HEK293 (cell line): ENCODE results near the gene MPC1.

Experiments
- BCL11A ChIP-seq: fragments of 450-650 bp; formaldehyde crosslinking; IDR thresholded peaks from 2 replicates; pipeline ENCODE4 v1.5.1; 2016; ENCODE audit warnings: low read depth, missing biosample characterization, missing genetic modification characterization
- ZBTB21 ChIP-seq: fragments of 450-650 bp; formaldehyde crosslinking; IDR thresholded peaks from 2 replicates; pipeline ENCODE4 v1.5.1; 2017; ENCODE audit warnings: missing biosample characterization, missing genetic modification characterization
- ZNF529 ChIP-seq: fragments of 450-650 bp; formaldehyde crosslinking; IDR thresholded peaks from 2 replicates; pipeline ENCODE4 v1.5.1; 2017; ENCODE audit warnings: missing genetic modification characterization, missing biosample characterization; ENCODE audit not compliant: insufficient replicate concordance
- ZNF610 ChIP-seq: fragments of 450-650 bp; formaldehyde crosslinking; IDR thresholded peaks from 2 replicates; pipeline ENCODE4 v1.5.1; 2016; ENCODE audit warnings: missing biosample characterization, missing genetic modification characterization, borderline replicate concordance
- TF ChIP-seq, protein P1 (sequence below): fragments of 450-650 bp; formaldehyde crosslinking; IDR thresholded peaks from 2 replicates; pipeline ENCODE4 v1.5.1; 2016; ENCODE audit warnings: missing biosample characterization, missing genetic modification characterization
- TF ChIP-seq, protein P2 (sequence below): fragments of 450-650 bp; formaldehyde crosslinking; IDR thresholded peaks from 2 replicates; pipeline ENCODE4 v1.5.1; 2016; ENCODE audit warnings: missing biosample characterization, missing genetic modification characterization, low read depth

DNA sequence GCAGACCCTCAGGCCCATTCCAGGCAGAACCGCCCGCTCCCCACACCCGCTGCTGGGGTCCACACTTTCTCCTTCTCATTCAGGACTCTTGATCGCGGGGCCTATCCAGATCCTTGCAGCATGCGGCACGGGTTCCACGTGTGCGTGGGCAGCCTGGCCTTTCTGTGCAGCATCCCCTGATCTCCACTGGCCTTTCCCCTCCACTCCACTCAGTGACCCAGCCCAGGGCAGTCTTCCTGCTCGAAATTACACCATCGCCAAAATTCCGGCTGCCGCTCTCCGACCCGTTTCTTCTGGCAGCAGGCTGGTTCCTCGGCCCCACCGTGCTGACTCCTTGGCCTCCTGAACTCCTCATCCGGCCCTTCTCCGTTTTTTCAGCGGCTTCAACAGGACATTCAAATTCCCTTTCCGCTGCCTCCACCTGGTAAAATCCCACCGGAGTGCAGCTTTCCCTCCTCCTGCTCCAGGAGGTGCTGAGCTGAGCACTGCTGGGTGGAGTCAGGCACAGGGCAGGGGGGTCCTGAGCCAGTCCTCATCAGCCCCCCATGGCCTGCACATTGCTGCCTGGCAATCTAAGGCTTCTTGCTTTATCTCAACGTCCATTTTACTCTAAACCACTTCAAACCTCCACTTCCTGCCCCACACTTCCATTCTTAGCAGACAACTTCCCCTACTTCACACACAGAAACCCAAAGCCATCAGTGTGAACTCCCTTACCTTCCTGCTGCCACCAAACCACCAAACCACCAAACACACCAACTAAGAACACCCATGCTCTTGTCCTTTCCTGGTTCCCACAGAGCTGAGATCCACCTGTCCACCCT lies 49.4 kb downstream of the MPC1 start:
- TF ChIP-seq ZNF529: no peak
- TF ChIP-seq, protein P1, sequence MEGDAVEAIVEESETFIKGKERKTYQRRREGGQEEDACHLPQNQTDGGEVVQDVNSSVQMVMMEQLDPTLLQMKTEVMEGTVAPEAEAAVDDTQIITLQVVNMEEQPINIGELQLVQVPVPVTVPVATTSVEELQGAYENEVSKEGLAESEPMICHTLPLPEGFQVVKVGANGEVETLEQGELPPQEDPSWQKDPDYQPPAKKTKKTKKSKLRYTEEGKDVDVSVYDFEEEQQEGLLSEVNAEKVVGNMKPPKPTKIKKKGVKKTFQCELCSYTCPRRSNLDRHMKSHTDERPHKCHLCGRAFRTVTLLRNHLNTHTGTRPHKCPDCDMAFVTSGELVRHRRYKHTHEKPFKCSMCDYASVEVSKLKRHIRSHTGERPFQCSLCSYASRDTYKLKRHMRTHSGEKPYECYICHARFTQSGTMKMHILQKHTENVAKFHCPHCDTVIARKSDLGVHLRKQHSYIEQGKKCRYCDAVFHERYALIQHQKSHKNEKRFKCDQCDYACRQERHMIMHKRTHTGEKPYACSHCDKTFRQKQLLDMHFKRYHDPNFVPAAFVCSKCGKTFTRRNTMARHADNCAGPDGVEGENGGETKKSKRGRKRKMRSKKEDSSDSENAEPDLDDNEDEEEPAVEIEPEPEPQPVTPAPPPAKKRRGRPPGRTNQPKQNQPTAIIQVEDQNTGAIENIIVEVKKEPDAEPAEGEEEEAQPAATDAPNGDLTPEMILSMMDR (tag by site-specific recombination): no peak
- TF ChIP-seq, protein P2, sequence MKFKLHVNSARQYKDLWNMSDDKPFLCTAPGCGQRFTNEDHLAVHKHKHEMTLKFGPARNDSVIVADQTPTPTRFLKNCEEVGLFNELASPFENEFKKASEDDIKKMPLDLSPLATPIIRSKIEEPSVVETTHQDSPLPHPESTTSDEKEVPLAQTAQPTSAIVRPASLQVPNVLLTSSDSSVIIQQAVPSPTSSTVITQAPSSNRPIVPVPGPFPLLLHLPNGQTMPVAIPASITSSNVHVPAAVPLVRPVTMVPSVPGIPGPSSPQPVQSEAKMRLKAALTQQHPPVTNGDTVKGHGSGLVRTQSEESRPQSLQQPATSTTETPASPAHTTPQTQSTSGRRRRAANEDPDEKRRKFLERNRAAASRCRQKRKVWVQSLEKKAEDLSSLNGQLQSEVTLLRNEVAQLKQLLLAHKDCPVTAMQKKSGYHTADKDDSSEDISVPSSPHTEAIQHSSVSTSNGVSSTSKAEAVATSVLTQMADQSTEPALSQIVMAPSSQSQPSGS (tag by site-specific recombination): no peak
- no peak for TF ChIP-seq ZBTB21
- TF ChIP-seq BCL11A (tag by site-specific recombination): no peak
- TF ChIP-seq ZNF610: no peak
